ENCODE results near the gene SGCA. TPM values are rescaled to one million over a fixed set of nuclear protein-coding genes. Genes with fewer than 3 reads are reported as not detected.

The SGCA gene
- total RNA-seq, 1 donor from 2014 or later: not detected

DNA sequence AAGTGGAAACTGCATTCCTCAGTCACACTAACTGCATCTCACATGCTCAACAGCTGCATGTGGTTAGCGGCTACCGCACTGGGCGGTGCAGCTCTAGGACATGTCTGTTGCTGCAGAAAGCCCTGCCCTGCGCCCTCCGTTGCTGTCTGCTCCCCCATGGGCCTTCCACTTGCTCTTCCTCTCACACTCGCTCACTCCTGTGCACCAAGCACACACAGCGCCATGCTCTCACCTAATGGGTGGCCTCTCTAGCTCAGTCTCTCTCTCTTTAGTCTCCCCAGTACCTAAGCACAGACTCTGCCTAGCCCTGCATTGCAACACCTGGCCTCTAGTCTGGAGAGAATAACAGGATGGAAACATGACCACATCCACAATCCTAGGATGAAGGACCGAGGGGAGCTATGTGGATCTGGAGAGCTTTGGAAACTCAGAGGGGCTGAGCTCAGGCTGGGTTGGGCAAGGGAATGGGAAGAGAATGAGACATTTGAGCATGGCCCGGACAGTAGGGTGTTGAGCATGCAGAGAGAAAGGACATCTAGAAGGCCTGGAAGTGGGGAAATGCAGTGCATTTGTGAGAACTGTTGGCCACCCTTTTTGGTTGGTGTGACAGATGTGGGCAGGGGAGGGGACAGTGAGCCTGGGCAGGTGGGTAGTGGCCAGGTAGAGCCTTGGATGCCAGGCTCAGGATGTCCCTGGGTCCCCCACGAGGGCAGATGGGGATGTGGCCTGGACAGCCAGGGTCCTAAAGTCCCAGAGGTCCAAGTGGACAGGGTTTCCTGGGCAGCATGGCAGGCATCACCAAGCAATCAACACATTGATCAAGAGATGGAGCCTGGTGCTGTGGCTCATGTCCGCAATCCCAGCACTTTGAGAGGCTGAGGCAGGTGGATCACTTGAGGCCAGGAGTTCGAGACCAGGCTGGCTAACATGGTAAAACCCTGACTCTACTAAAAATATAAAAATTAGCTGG is 16.1 kb downstream of the SGCA start:
- TF ChIP-seq, protein P1, sequence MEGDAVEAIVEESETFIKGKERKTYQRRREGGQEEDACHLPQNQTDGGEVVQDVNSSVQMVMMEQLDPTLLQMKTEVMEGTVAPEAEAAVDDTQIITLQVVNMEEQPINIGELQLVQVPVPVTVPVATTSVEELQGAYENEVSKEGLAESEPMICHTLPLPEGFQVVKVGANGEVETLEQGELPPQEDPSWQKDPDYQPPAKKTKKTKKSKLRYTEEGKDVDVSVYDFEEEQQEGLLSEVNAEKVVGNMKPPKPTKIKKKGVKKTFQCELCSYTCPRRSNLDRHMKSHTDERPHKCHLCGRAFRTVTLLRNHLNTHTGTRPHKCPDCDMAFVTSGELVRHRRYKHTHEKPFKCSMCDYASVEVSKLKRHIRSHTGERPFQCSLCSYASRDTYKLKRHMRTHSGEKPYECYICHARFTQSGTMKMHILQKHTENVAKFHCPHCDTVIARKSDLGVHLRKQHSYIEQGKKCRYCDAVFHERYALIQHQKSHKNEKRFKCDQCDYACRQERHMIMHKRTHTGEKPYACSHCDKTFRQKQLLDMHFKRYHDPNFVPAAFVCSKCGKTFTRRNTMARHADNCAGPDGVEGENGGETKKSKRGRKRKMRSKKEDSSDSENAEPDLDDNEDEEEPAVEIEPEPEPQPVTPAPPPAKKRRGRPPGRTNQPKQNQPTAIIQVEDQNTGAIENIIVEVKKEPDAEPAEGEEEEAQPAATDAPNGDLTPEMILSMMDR (conservative IDR thresholded peaks at IDR 0.05): no peak
- Mint-ChIP-seq H3K27me3 (ENCODE audit: low read depth) (no peaks in the 10 kb centered on the region), H3K4me1 (peaks cover 63% of the 10 kb centered on the region), H3K9me3 (no peaks in the 10 kb centered on the region), H3K36me3 (ENCODE audit: low read depth) (no peaks in the 10 kb centered on the region), H3K4me3 (peak overlapping the region; percentile 11), H3K27ac (ENCODE audit: unreplicated experiment) (no peak overlapping the region)
- DNase-seq (ENCODE audit: low read depth, low spot score): no peak

DNA sequence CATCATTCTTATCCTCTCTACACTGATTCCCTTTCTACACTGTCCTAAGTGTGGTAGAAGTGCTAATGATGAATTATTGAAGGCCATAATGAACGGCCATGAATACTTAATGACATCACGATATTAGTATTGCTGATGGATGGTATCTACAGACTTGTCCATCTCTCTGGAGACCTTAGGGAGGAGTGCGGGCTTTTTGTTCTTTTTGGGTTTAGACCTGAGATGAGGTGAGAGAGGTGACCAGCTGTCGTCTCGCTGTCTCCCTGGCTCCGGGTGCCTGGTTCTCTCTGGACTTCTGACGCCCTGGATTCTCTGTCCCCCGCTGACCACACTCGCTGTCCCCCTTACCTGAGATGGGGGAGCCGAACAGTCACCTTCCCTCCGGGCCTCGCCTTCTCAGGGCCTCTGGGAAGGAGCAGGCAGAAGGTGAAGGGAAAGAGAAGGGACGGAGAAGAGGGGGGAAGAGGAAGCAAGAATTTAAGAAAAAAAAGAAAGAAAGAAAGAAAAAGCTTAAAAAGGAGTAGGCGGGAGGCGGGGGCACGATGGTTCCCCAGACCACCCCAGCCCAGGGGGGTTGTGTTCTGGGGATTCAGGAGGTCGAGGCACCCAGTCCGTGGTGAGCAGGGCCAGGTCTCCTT is 17.1 kb downstream of the SGCA start:
- no peaks in the 10 kb centered on the region for H3K27me3 Mint-ChIP-seq (ENCODE audit: low read depth)
- no peaks in the 10 kb centered on the region for H3K36me3 Mint-ChIP-seq (ENCODE audit: low read depth)
- no peak for DNase-seq (ENCODE audit: low read depth, low spot score)
- H3K27ac Mint-ChIP-seq (ENCODE audit: unreplicated experiment): no peak overlapping the region
- H3K9me3 Mint-ChIP-seq: no peaks in the 10 kb centered on the region
- peaks cover 59% of the 10 kb centered on the region for H3K4me1 Mint-ChIP-seq
- TF ChIP-seq, protein P1 (conservative IDR thresholded peaks at IDR 0.05): no peak
- no peak overlapping the region for H3K4me3 Mint-ChIP-seq

DNA sequence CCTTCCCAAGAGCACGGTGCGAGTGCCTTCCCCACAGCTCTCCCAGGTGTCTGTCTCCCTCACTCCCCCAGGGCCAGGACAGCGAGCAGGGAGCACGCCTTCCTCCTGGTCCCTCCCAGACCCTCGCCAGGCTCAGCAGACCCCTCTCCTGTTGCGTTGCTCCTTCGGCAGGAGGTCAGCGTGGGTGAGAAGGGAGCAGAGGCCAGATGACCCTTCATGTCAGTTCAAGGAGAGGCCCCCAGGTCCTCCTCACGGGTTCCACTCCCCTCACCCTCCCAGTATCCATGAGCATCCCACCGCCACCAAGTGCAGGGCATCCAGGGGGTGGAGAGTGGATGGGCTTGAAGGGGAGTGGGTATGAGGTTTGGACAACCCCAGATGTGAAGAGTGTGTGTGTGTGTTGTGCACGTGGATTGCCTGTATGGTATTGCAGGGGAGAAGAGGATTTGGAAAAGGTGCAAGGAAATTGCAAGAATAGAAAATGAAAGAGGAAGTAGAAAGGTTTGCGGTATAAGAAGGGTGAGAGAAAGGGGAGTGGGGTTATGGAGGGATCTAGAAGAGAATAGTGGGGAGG is 17.7 kb downstream of the SGCA start:
- TF ChIP-seq, protein P1 (conservative IDR thresholded peaks at IDR 0.05): no peak
- H3K4me1 Mint-ChIP-seq: peaks cover 53% of the 10 kb centered on the region
- no peaks in the 10 kb centered on the region for H3K36me3 Mint-ChIP-seq (ENCODE audit: low read depth)
- H3K4me3 Mint-ChIP-seq: no peak overlapping the region
- H3K9me3 Mint-ChIP-seq: no peaks in the 10 kb centered on the region
- no peaks in the 10 kb centered on the region for H3K27me3 Mint-ChIP-seq (ENCODE audit: low read depth)
- DNase-seq (ENCODE audit: low read depth, low spot score): no peak
- H3K27ac Mint-ChIP-seq (ENCODE audit: unreplicated experiment): no peak overlapping the region

DNA sequence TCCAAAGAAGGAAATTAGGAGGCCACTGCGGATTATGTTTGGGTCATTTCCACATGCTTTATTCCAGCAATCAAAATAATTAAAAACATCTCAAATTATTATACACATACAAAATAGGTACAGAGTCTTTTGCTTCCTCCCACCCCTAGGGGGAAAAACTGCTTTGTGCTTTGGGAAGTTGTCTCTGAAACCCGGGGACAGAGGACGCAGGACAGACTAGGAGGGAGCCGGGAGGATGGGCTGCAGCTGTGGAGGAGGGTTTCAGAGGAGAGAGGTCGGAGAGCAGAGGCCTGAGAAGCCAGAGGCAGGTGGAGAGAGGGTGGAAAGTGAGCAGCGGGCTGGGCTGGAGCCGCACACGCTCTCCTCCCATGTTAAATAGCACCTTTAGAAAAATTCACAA is 18.3 kb downstream of the SGCA start:
- TF ChIP-seq, protein P1 (conservative IDR thresholded peaks at IDR 0.05): peak; percentile 36
- H3K36me3 Mint-ChIP-seq (ENCODE audit: low read depth): no peaks in the 10 kb centered on the region
- DNase-seq (ENCODE audit: low read depth, low spot score): no peak
- no peaks in the 10 kb centered on the region for H3K9me3 Mint-ChIP-seq
- H3K27me3 Mint-ChIP-seq (ENCODE audit: low read depth): no peaks in the 10 kb centered on the region
- H3K4me1 Mint-ChIP-seq: peaks cover 48% of the 10 kb centered on the region
- no peak overlapping the region for H3K27ac Mint-ChIP-seq (ENCODE audit: unreplicated experiment)
- no peak overlapping the region for H3K4me3 Mint-ChIP-seq

GRCh38 chr17:50184611-50185398 is 19.0 kb downstream of the SGCA start:
- H3K4me3 Mint-ChIP-seq: no peak overlapping the region
- H3K27ac Mint-ChIP-seq (ENCODE audit: unreplicated experiment): no peak overlapping the region
- peaks cover 45% of the 10 kb centered on the region for H3K4me1 Mint-ChIP-seq
- H3K9me3 Mint-ChIP-seq: no peaks in the 10 kb centered on the region
- no peaks in the 10 kb centered on the region for H3K36me3 Mint-ChIP-seq (ENCODE audit: low read depth)
- no peaks in the 10 kb centered on the region for H3K27me3 Mint-ChIP-seq (ENCODE audit: low read depth)
- TF ChIP-seq, protein P1 (conservative IDR thresholded peaks at IDR 0.05): no peak
- no peak for DNase-seq (ENCODE audit: low read depth, low spot score)
